Caco-2 (cell line): ENCODE measurements around the gene RIPPLY3. TPM values are rescaled to one million over a fixed set of nuclear protein-coding genes. Genes with fewer than 3 reads are reported as not detected.
A peak's percentile ranks its signal among the peaks of the same experiment; 100 is the strongest.

Source experiments
- Bru-seq: library from RNA; stranded (reverse); fragments of 400-500 nt; gene quantifications from one replicate; lab custom pipeline; 2021; lab: Mats Ljungman, UMichigan
- BruChase-seq, 2 experiments: library from RNA; stranded (reverse); fragments of 400-500 nt; gene quantifications; one replicate each; lab custom pipeline; 2021; lab: Mats Ljungman, UMichigan
- BruUV-seq: library from RNA; stranded (reverse); fragments of 400-500 nt; replicated peaks from 2 replicates; lab custom pipeline; 2021; lab: Mats Ljungman, UMichigan
- CTCF ChIA-PET: fragments of 300-600 bp; sonication (Branson Sonifier 250); formaldehyde crosslinking; loops from one replicate; lab custom pipeline; 2022; ENCODE audit warnings: antibody characterized with exemption; lab: Charles Lee
- POLR2A ChIA-PET: fragments of 300-600 bp; sonication (Branson Sonifier 250); formaldehyde crosslinking; loops from one replicate; lab custom pipeline; 2022; ENCODE audit warnings: antibody characterized with exemption; lab: Charles Lee
- DNase-seq, 2 experiments: peaks; one replicate each; pipeline versions ENCODE4 v3.0.0 to v3.0.0-alpha.2; 2020 to 2022
- H3K27me3 ChIP-seq: replicated peaks from 2 replicates; pipeline ENCODE4 v1.6.0; 2011; ENCODE audit warnings: low read length; ENCODE audit not compliant: control insufficient read depth, insufficient read depth
- H3K36me3 ChIP-seq: 2 replicates; pipeline ENCODE4 v1.5.1; 2011; ENCODE audit warnings: low read length; ENCODE audit not compliant: control insufficient read depth, insufficient read depth
- H3K4me1 ChIP-seq: fragments of 250-450 bp; sonication (Bioruptor Pico); 2 replicates; pipeline ENCODE4 v1.5.1; 2020; ENCODE audit warnings: mild to moderate bottlenecking
- H3K4me3 ChIP-seq: 2 replicates; pipeline ENCODE4 v1.5.1; 2011; ENCODE audit warnings: low read depth, mild to moderate bottlenecking, control low read depth, low read length
- H3K9me3 ChIP-seq: fragments of 250-450 bp; sonication (Bioruptor Pico); 2 replicates; pipeline ENCODE4 v1.5.1; 2020; ENCODE audit warnings: mild to moderate bottlenecking, moderate library complexity
- H3K27ac Mint-ChIP-seq: one replicate; pipeline ENCODE4 v1.8.0; 2022; ENCODE audit warnings: mixed read lengths; ENCODE audit not compliant: unreplicated experiment
- H3K27me3 Mint-ChIP-seq: one replicate; pipeline ENCODE4 v1.8.0; 2022; ENCODE audit warnings: mixed read lengths; ENCODE audit not compliant: insufficient read depth, unreplicated experiment
- H3K36me3 Mint-ChIP-seq: one replicate; pipeline ENCODE4 v1.8.0; 2022; ENCODE audit warnings: mild to moderate bottlenecking, mixed read lengths; ENCODE audit not compliant: insufficient read depth, unreplicated experiment
- H3K4me1 Mint-ChIP-seq: one replicate; pipeline ENCODE4 v1.8.0; 2022; ENCODE audit warnings: low read depth, mixed read lengths; ENCODE audit not compliant: unreplicated experiment
- H3K4me3 Mint-ChIP-seq: one replicate; pipeline ENCODE4 v1.8.0; 2022; ENCODE audit warnings: mild to moderate bottlenecking, moderate library complexity, mixed read lengths; ENCODE audit not compliant: unreplicated experiment
- H3K9me3 Mint-ChIP-seq: one replicate; pipeline ENCODE4 v1.8.0; 2022; ENCODE audit warnings: mixed read lengths; ENCODE audit not compliant: unreplicated experiment
- CTCF ChIP-seq, 2 experiments: fragments of 200-600 bp in 1 of 2; IDR thresholded peaks; 1 replicate in 1 of 2; 2 replicates in 1 of 2; pipeline versions ENCODE4 v1.5.1 to v1.8.0; 2011 to 2022; ENCODE audit warnings: antibody characterized with exemption in 1 of 2, control low read depth in 1 of 2, inconsistent platforms in 1 of 2, low read depth in 1 of 2, low read length in 1 of 2, mild to moderate bottlenecking in 1 of 2, moderate library complexity in 1 of 2; ENCODE audit not compliant: insufficient read depth in 1 of 2, severe bottlenecking in 1 of 2, unreplicated experiment in 1 of 2
- intact Hi-C: fragments of 100-400 bp; cut with micrococcal nuclease; formaldehyde crosslinking; loops from one replicate; pipeline ENCODE4 v1.10.0; 2022; ENCODE audit not compliant: unreplicated experiment
- long read RNA-seq: library from polyadenylated mRNA; stranded (forward); transcript quantifications from one replicate; pipeline ENCODE4 v2.0.0, GENCODE V29; 2022
- total RNA-seq: library from RNA; stranded (reverse); gene quantifications from 2 replicates; pipeline ENCODE4 v1.2.3, GENCODE V29; 2022

RIPPLY3 gene
- total RNA-seq: 0.91 and 1.2 TPM in 2 replicates
- Bru-seq, nascent RNA: percentile 36 among the genes with signal in this experiment
- BruChase-seq, experiment 1, labeled RNA remaining after a 2-hour chase: percentile 28 among the genes with signal in this experiment
- percentile 37 among the genes with signal in this experiment for BruChase-seq, experiment 2, labeled RNA remaining after a 6-hour chase
- long read RNA-seq, partial matches to known transcripts: 1 of 1 reads
- long read RNA-seq, other reads (novel, unspliced or antisense): 0 of 1 reads

- peak in 1 of 2 experiments; percentile 41 for DNase-seq
- Mint-ChIP-seq H3K4me3 (peak within 1 kb of the TSS; percentile 66), H3K4me1 (no peaks in the 10 kb centered on the region), H3K36me3 (no peaks in the 10 kb centered on the region), H3K9me3 (no peaks in the 10 kb centered on the region), H3K27me3 (no peaks in the 10 kb centered on the region), H3K27ac (no peak within 1 kb of the TSS)
- Histone ChIP-seq H3K9me3 (no peaks in the 10 kb centered on the region), H3K4me1 (no peaks in the 10 kb centered on the region), H3K4me3 (peak within 1 kb of the TSS; percentile 53), H3K36me3 (no peaks in the 10 kb centered on the region), H3K27me3 (no peaks in the 10 kb centered on the region)
- no TSS peak for BruUV-seq
- TF ChIP-seq CTCF (IDR thresholded peaks at IDR 0.05; ENCODE audit: insufficient read depth in 1 of 2, low read depth in 1 of 2, low read length in 1 of 2, severe bottlenecking in 1 of 2, unreplicated experiment in 1 of 2): no peak
- ChIA-PET POLR2A (no interaction called here), CTCF (interaction anchor here (0.6 to 2.0 kb wide), 2 partner anchors 27 to 30 kb away, joined by 6 to 7 read pairs; no protein-coding TSS in a partner anchor)
- intact Hi-C loops: no loop called here
Measured at GRCh38 chr21:37006486-37007291, at the start of gene RIPPLY3. RIPPLY3 (plus strand) TSS chr21:37006702; CDS start chr21:37006773, 71 bp downstream.

GRCh38 chr21:36959020-36959835, 47.3 kb upstream of the RIPPLY3 start:
- Mint-ChIP-seq H3K27ac (no peak overlapping the region), H3K4me1 (no peaks in the 10 kb centered on the region)
- no TSS peak for BruUV-seq

More at GRCh38 chr21:36959020-36959835, 47.3 kb upstream of the RIPPLY3 start:
- no peak for DNase-seq
- no peak for TF ChIP-seq CTCF (IDR thresholded peaks at IDR 0.05; ENCODE audit: insufficient read depth in 1 of 2, low read depth in 1 of 2, low read length in 1 of 2, severe bottlenecking in 1 of 2, unreplicated experiment in 1 of 2)
- Histone ChIP-seq H3K4me1 (peaks cover 8% of the 10 kb centered on the region), H3K27me3 (no peaks in the 10 kb centered on the region), H3K36me3 (no peaks in the 10 kb centered on the region), H3K9me3 (no peaks in the 10 kb centered on the region), H3K4me3 (no peak overlapping the region)
- POLR2A ChIA-PET: no interaction called here
- H3K36me3 Mint-ChIP-seq: peaks cover 21% of the 10 kb centered on the region
- H3K9me3 Mint-ChIP-seq: no peaks in the 10 kb centered on the region
- H3K27me3 Mint-ChIP-seq: no peaks in the 10 kb centered on the region
- no peak overlapping the region for H3K4me3 Mint-ChIP-seq
- CTCF ChIA-PET: no interaction called here
- intact Hi-C loops: no loop called here
